Prostate gland (tissue), 2 donors: ENCODE data around the gene FMO4. TPM values are rescaled to one million over a fixed set of nuclear protein-coding genes. Genes with fewer than 3 reads are reported as not detected.
"Not testable (repeated sequence)": the region's sequence is repeated elsewhere in the genome, so short reads cannot be mapped to it uniquely, and the experiment has no call there.

Experiments
- DNase-seq: peaks from one replicate; pipeline ENCODE4 v3.0.0-alpha.2; 2019; ENCODE audit warnings: low spot score
- H3K27ac ChIP-seq, 2 donors: fragments of 200-600 bp; sonication (generic); 2 replicates each; pipeline ENCODE4 v1.5.1; 2017 to 2019
- H3K27me3 ChIP-seq: fragments of 200-600 bp; sonication (generic); replicated peaks from 2 replicates; pipeline ENCODE4 v1.5.1; 2019; ENCODE audit not compliant: insufficient read depth
- H3K36me3 ChIP-seq, 2 donors: fragments of 200-600 bp; sonication (generic); 1 replicate in 1 of 2; 2 replicates in 1 of 2; pipeline versions ENCODE4 v1.5.1 to v1.8.1; 2017 to 2019
- H3K4me1 ChIP-seq: fragments of 200-600 bp; sonication (generic); replicated peaks from 2 replicates; pipeline ENCODE4 v1.5.1; 2019
- H3K4me3 ChIP-seq, 2 donors: fragments of 200-600 bp; sonication (generic); 2 replicates each; pipeline ENCODE4 v1.5.1; 2017 to 2019
- H3K9me3 ChIP-seq: fragments of 200-600 bp; sonication (generic); 2 replicates; pipeline ENCODE4 v1.5.1; 2017
- POLR2A ChIP-seq: fragments of 450-650 bp; IDR thresholded peaks from one replicate; pipeline ENCODE4 v1.6.1; 2016; ENCODE audit warnings: antibody characterized with exemption, mild to moderate bottlenecking
- POLR2AphosphoS5 ChIP-seq: sonication (generic); formaldehyde crosslinking; IDR thresholded peaks from one replicate; pipeline ENCODE4 v1.6.1; 2017; ENCODE audit warnings: antibody characterized with exemption
- WGBS: methylation state at CpG from one replicate; pipeline ENCODE4 v1.1.5; 2018; 5-methylcytosine and 5-hydroxymethylcytosine counted together
- intact Hi-C: fragments of 100-400 bp; cut with DNase I; formaldehyde crosslinking; loops from one replicate; pipeline ENCODE4 v1.14.2; 2022
- total RNA-seq, 2 donors: library from RNA; depleted of rRNA; stranded (reverse); fragments of >200 nt; gene quantifications; one replicate each; pipeline ENCODE4 v1.1.0, GENCODE V29; 2016
- TF ChIP-seq, protein P1 (sequence below), 4 experiments: fragments of 200-600 bp in 2 of 4; fragments of 450-650 bp in 2 of 4; sonication (generic) in 2 of 4; IDR thresholded peaks; 1 replicate in 3 of 4; 2 replicates in 1 of 4; pipeline ENCODE4 v1.5.1; 2016 to 2019; ENCODE audit warnings: antibody characterized with exemption in 4 of 4, mild to moderate bottlenecking in 2 of 4, moderate library complexity in 2 of 4

Gene FMO4
- total RNA-seq, 2 donors from 2014 or later: 6.7 to 7.1 TPM

DNA sequence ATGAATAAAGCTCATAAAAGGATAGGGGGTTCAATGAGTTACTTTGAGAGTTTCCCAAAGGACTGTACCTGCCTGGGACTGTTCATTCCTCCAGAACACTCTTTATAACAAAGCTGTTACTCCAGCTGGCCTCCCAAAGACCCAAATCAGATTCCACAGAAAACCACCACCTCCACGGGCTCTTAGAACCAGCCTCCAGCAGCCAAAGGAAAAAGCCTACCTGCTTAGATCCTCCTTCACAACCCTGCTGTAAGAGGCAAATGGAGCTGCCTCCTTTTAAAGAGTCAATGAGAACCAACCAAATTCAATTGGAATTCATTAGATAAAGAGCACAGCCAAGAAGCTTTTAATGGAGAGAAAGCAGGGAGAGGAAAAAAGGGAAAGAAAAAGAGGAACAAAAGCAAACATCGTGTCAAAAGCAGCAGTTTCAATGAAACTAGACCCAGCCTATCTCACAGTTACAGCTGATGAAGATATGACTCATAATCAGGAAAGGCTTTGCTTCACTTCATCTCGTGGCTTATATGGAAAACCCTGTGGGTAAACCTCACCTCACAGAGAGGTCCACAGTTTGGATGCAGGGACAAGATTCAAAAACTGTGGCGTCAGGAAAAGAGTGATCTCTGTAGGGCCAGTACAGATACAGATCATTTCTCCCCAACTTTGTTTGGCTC lies 27.8 kb upstream of the FMO4 start:
- TF ChIP-seq POLR2A (no peak), POLR2AphosphoS5 (no peak)
- TF ChIP-seq, protein P1, sequence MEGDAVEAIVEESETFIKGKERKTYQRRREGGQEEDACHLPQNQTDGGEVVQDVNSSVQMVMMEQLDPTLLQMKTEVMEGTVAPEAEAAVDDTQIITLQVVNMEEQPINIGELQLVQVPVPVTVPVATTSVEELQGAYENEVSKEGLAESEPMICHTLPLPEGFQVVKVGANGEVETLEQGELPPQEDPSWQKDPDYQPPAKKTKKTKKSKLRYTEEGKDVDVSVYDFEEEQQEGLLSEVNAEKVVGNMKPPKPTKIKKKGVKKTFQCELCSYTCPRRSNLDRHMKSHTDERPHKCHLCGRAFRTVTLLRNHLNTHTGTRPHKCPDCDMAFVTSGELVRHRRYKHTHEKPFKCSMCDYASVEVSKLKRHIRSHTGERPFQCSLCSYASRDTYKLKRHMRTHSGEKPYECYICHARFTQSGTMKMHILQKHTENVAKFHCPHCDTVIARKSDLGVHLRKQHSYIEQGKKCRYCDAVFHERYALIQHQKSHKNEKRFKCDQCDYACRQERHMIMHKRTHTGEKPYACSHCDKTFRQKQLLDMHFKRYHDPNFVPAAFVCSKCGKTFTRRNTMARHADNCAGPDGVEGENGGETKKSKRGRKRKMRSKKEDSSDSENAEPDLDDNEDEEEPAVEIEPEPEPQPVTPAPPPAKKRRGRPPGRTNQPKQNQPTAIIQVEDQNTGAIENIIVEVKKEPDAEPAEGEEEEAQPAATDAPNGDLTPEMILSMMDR (IDR thresholded peaks at IDR 0.05): no peak
- no peaks in the 10 kb centered on the region for H3K27me3 ChIP-seq
- no peaks in the 10 kb centered on the region for H3K4me1 ChIP-seq
- no peaks in the 10 kb centered on the region for H3K9me3 ChIP-seq
- no peak for DNase-seq
- no peaks in the 10 kb centered on the region for H3K36me3 ChIP-seq
- no peak overlapping the region for H3K27ac ChIP-seq
- intact Hi-C loops: no loop called here
- 53% methylated on average over 4 of the region's 4 CpGs for WGBS
- no peak overlapping the region for H3K4me3 ChIP-seq

- TF ChIP-seq POLR2A: no peak
- no peak for TF ChIP-seq POLR2AphosphoS5
- H3K36me3 ChIP-seq: no peaks in the 10 kb centered on the region
- intact Hi-C loops: no loop called here
- no peaks in the 10 kb centered on the region for H3K27me3 ChIP-seq
- H3K9me3 ChIP-seq: no peaks in the 10 kb centered on the region
- H3K4me1 ChIP-seq: no peaks in the 10 kb centered on the region
- WGBS: 89% methylated on average over 2 of the region's 2 CpGs
- DNase-seq: no peak
- H3K4me3 ChIP-seq: no peak overlapping the region
- no peak overlapping the region for H3K27ac ChIP-seq
Observed at GRCh38 chr1:171290621-171291020, 23.4 kb upstream of the FMO4 start.

DNA sequence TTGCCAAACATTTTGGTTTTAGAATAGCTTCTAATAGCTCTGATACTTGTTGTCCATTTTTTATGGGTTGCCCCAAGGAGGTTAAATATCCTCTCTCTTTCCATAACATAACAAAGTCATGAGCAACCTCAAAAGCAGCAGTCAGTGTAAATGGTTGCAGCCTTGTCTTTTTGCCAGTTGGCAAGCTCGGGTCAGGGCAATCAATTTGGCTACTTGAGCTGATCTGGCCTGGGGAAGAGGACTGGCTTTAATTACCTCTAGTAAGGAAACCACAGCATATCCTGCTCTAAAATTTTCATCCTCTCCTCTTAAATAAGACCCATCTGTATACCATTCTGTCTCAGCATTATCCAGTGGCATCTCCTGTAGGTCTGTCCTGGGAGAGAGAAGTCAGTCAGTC lies 21.2 kb upstream of the FMO4 start:
- Histone ChIP-seq H3K4me1 (no peaks in the 10 kb centered on the region), H3K9me3 (no peaks in the 10 kb centered on the region), H3K27me3 (no peaks in the 10 kb centered on the region), H3K4me3 (no peak overlapping the region), H3K27ac (no peak overlapping the region), H3K36me3 (no peaks in the 10 kb centered on the region)
- no peak for TF ChIP-seq POLR2A
- TF ChIP-seq, protein P1 (IDR thresholded peaks at IDR 0.05): no peak
- no peak for TF ChIP-seq POLR2AphosphoS5
- DNase-seq: no peak
- intact Hi-C loops: no loop called here
- WGBS: 55% methylated on average over 1 of the region's 1 CpG

- H3K9me3 ChIP-seq, H3K4me1 ChIP-seq, H3K4me3 ChIP-seq, H3K36me3 ChIP-seq, H3K27ac ChIP-seq, H3K27me3 ChIP-seq, DNase-seq, intact Hi-C loops: not testable (repeated sequence)
- 57% methylated on average over 7 of the region's 7 CpGs for whole genome bisulfite sequencing
Observed at GRCh38 chr1:171295383-171295782, 18.6 kb upstream of the FMO4 start.

DNA sequence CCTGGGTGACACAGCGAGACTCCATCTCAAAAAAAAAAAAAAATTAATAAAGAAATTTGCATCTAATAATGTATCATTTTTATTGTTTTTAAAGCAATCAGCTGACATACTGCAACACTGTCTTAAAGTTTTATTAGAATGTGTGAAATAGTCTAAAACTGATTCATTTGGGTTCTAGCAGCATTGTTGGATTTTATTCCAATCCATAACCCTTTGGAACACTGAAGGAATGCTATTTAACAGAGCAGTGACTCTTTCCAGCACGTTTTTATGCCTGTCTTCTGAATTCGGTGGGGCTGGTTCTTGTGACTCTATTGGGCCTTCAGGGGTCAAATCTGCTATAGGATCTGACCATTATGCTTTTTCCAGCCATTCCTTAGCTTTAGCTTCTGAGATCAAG lies 18.2 kb upstream of the FMO4 start:
- no peak for TF ChIP-seq POLR2AphosphoS5
- TF ChIP-seq POLR2A: no peak
- TF ChIP-seq, protein P1 (IDR thresholded peaks at IDR 0.05): no peak
- Histone ChIP-seq H3K4me1 (no peaks in the 10 kb centered on the region), H3K27ac (no peak overlapping the region), H3K4me3 (no peak overlapping the region), H3K27me3 (no peaks in the 10 kb centered on the region), H3K9me3 (no peaks in the 10 kb centered on the region), H3K36me3 (no peaks in the 10 kb centered on the region)
- intact Hi-C loops: no loop called here
- WGBS: 78% methylated on average over 3 of the region's 3 CpGs
- DNase-seq: no peak

GRCh38 chr1:171296897-171297296 lies 17.1 kb upstream of the FMO4 start:
- WGBS: 73% methylated on average over 2 of the region's 2 CpGs
- Histone ChIP-seq H3K27me3 (no peaks in the 10 kb centered on the region), H3K27ac (no peak overlapping the region), H3K9me3 (no peaks in the 10 kb centered on the region), H3K36me3 (no peaks in the 10 kb centered on the region), H3K4me3 (no peak overlapping the region), H3K4me1 (no peaks in the 10 kb centered on the region)
- TF ChIP-seq POLR2AphosphoS5 (no peak), POLR2A (no peak)
- TF ChIP-seq, protein P1 (IDR thresholded peaks at IDR 0.05): no peak
- DNase-seq: no peak
- intact Hi-C loops: no loop called here
